A673 (cell line): ENCODE data around the gene MLH3. TPM values are rescaled to one million over a fixed set of nuclear protein-coding genes. Genes with fewer than 3 reads are reported as not detected.
"Not testable (repeated sequence)": the region's sequence is repeated elsewhere in the genome, so short reads cannot be mapped to it uniquely, and the experiment has no call there.

Experiments used
- BruUV-seq: library from RNA; stranded (reverse); fragments of 400-500 nt; replicated peaks from 2 replicates; lab custom pipeline; 2021; lab: Mats Ljungman, UMichigan
- CTCF ChIA-PET: fragments of 300-600 bp; sonication (Branson Sonifier 250); formaldehyde crosslinking; loops from one replicate; lab custom pipeline; 2022; ENCODE audit warnings: antibody characterized with exemption; lab: Charles Lee
- POLR2A ChIA-PET: fragments of 300-600 bp; sonication (Branson Sonifier 250); formaldehyde crosslinking; loops from one replicate; lab custom pipeline; 2022; ENCODE audit warnings: antibody characterized with exemption; ENCODE audit not compliant: low non-redundant PET; lab: Charles Lee
- DNase-seq: peaks from one replicate; pipeline ENCODE4 v3.0.0-alpha.2; 2015; ENCODE audit warnings: low spot score
- H3K27ac ChIP-seq: fragments of 200-600 bp; sonication (generic); 2 replicates; pipeline ENCODE4 v1.5.1; 2016; ENCODE audit warnings: mixed run types, low read depth, mild to moderate bottlenecking, mixed read lengths, antibody characterized with exemption, low read length; ENCODE audit not compliant: poor library complexity, severe bottlenecking
- H3K27me3 ChIP-seq: fragments of 200-600 bp; sonication (generic); replicated peaks from 2 replicates; pipeline ENCODE4 v1.6.1; 2017; ENCODE audit warnings: mixed run types, low read depth, mild to moderate bottlenecking, mixed read lengths, antibody characterized with exemption, low read length; ENCODE audit not compliant: insufficient read depth, poor library complexity
- H3K36me3 ChIP-seq: fragments of 200-600 bp; sonication (generic); 2 replicates; pipeline ENCODE4 v1.6.1; 2016; ENCODE audit warnings: mixed run types, mild to moderate bottlenecking, mixed read lengths, antibody characterized with exemption, low read length; ENCODE audit not compliant: insufficient read depth, poor library complexity, severe bottlenecking
- H3K4me1 ChIP-seq: fragments of 200-600 bp; sonication (generic); 2 replicates; pipeline ENCODE4 v1.6.1; 2017; ENCODE audit warnings: mixed run types, mild to moderate bottlenecking, mixed read lengths, antibody characterized with exemption, low read length; ENCODE audit not compliant: insufficient read depth, poor library complexity, severe bottlenecking
- H3K4me3 ChIP-seq: fragments of 200-600 bp; sonication (generic); 2 replicates; pipeline ENCODE4 v1.5.1; 2016; ENCODE audit warnings: low read depth, mixed run types, mild to moderate bottlenecking, mixed read lengths, low read length; ENCODE audit not compliant: poor library complexity, severe bottlenecking
- H3K9me3 ChIP-seq: fragments of 200-600 bp; sonication (generic); 2 replicates; pipeline ENCODE4 v1.6.1; 2016; ENCODE audit warnings: mixed run types, low read depth, mild to moderate bottlenecking, mixed read lengths, antibody characterized with exemption, low read length; ENCODE audit not compliant: poor library complexity, severe bottlenecking
- CTCF ChIP-seq: fragments of 300-800, 200-600 bp; sonication (generic); conservative IDR thresholded peaks from 2 replicates; pipeline ENCODE4 v1.5.1; 2017; ENCODE audit warnings: low read depth, mild to moderate bottlenecking, antibody characterized with exemption, low read length, moderate library complexity, mixed read lengths
- EZH2 ChIP-seq: fragments of 200-600 bp; sonication (generic); IDR thresholded peaks from 2 replicates; pipeline ENCODE4 v1.6.1; 2017; ENCODE audit warnings: borderline replicate concordance, low read depth, mild to moderate bottlenecking, mixed read lengths, antibody characterized with exemption, low read length; ENCODE audit not compliant: poor library complexity, severe bottlenecking
- intact Hi-C: fragments of 100-400 bp; cut with micrococcal nuclease; formaldehyde crosslinking; loops from one replicate; pipeline ENCODE4 v1.10.0; 2022; ENCODE audit not compliant: unreplicated experiment
- total RNA-seq: library from RNA; stranded (reverse); gene quantifications from 2 replicates; pipeline ENCODE4 v1.2.3, GENCODE V29; 2021

MLH3 gene
- total RNA-seq, 1 experiment from 2014 or later, result 24.0 TPM

GRCh38 chr14:75001899-75002298, 49.4 kb downstream of the MLH3 start:
- ChIA-PET CTCF (interaction anchor here (1.0 kb wide), 1 partner anchor 22 kb away, joined by 3 read pairs; no protein-coding TSS in a partner anchor), POLR2A (no interaction called here)
- Histone ChIP-seq H3K36me3 (peaks cover 23% of the 10 kb centered on the region), H3K9me3 (peaks cover 6% of the 10 kb centered on the region), H3K4me3 (peak overlapping the region; percentile 85), H3K4me1 (peaks cover 11% of the 10 kb centered on the region), H3K27ac (peak overlapping the region; percentile 77), H3K27me3 (no peaks in the 10 kb centered on the region)
- no TSS peak for BruUV-seq
- DNase-seq, result no peak
- intact Hi-C loops, result no loop called here
- TF ChIP-seq EZH2 (no peak), CTCF (no peak)

- Histone ChIP-seq H3K9me3 (peaks cover 6% of the 10 kb centered on the region), H3K27me3 (no peaks in the 10 kb centered on the region), H3K36me3 (peaks cover 17% of the 10 kb centered on the region), H3K4me3 (no peak overlapping the region), H3K27ac (no peak overlapping the region), H3K4me1 (peaks cover 11% of the 10 kb centered on the region)
- TF ChIP-seq EZH2 (no peak), CTCF (no peak)
- intact Hi-C loops, result no loop called here
- ChIA-PET POLR2A (no interaction called here), CTCF (interaction anchor here (1.0 kb wide), 1 partner anchor 21 kb away, joined by 3 read pairs; no protein-coding TSS in a partner anchor)
- BruUV-seq, result no TSS peak
- DNase-seq, result no peak
Observed at GRCh38 chr14:75001261-75001660, 50.0 kb downstream of the MLH3 start.

GRCh38 chr14:74995781-74996180, 55.5 kb downstream of the MLH3 start:
- H3K27me3 ChIP-seq, H3K4me1 ChIP-seq, H3K9me3 ChIP-seq, BruUV-seq, H3K4me3 ChIP-seq, DNase-seq, POLR2A ChIA-PET, CTCF ChIA-PET, H3K27ac ChIP-seq, H3K36me3 ChIP-seq, intact Hi-C loops: not testable (repeated sequence)

DNA sequence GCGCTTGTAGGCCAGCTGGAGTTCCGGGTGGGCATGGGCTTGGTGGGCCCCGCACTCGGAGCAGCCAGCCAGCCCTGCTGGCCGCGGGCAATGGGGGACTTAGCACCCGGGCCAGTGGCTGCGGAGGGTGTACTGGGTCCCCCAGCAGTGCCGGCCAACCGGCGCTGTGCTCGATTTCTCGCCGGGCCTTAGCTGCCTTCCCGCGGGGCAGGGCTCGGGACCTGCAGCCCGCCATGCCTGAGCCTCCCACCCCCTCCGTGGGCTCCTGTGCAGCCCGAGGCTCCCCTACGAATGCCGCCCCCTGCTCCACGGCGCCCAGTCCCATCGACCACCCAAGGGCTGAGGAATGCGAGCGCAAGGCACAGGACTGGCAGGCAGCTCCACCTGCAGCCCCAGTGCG, 57.1 kb downstream of the MLH3 start:
- intact Hi-C loops, H3K27ac ChIP-seq, H3K36me3 ChIP-seq, CTCF ChIA-PET, H3K27me3 ChIP-seq, BruUV-seq, H3K9me3 ChIP-seq, DNase-seq, POLR2A ChIA-PET, H3K4me3 ChIP-seq, H3K4me1 ChIP-seq: not testable (repeated sequence)
